Suppressor macrophage treated with lipopolysaccharide for 4 hours (primary cell): ENCODE measurements around the gene DBN1.
A peak's percentile ranks its signal among the peaks of the same experiment; 100 is the strongest.

ENCODE experiments used
- DNase-seq: peaks from one replicate; pipeline ENCODE4 v3.0.0-alpha.2; 2020

DBN1 gene

GRCh38 chr5:177473443-177474001 is at the start of gene DBN1:
Gene DBN1 (minus strand): TSS chr5:177473634. CDS start chr5:177473521, 113 bp downstream.
- DNase-seq, result no peak

- no peak for DNase-seq
These were observed 47.6 kb upstream of the DBN1 start for GRCh38 chr5:177520916-177521513.

GRCh38 chr5:177520271-177520670 is 46.8 kb upstream of the DBN1 start:
- no peak for DNase-seq

DNA sequence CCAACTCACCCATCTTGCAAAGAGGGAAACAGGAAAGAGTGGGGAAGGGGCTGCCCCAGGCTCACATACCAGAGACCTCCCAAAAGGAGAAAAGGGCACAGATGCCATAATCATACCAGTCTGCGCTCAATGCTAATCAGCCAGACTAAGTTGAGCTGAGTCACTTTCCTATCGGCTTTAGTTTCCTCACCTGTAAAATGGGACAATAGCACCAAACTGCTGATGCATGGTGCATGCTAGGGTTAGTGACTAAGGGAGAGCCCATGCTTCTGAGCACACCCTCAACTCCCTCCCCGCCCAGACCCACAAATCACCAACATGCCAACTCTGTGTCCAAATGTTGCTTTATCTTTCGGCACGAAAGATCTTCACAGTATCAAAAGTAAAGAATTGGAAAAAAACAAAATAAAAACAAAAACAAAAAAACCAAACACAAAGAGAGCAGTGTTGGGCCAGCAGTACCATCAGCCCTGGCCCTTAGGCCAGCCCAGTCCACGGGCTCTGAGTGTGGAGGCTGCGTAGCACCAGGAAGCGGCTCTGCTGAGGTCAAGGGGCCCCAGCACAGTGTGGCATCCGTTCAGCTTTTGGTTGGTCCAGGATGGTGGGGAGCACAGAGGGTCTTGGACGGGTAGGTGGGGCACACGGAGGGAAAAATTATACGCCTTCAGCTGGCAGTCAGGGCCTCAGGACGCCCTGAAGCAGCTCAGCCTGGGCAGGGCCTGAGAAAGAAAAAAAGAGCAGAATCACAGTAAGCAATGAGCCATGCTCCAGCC is 46.2 kb upstream of the DBN1 start:
- DNase-seq, result no peak

DNA sequence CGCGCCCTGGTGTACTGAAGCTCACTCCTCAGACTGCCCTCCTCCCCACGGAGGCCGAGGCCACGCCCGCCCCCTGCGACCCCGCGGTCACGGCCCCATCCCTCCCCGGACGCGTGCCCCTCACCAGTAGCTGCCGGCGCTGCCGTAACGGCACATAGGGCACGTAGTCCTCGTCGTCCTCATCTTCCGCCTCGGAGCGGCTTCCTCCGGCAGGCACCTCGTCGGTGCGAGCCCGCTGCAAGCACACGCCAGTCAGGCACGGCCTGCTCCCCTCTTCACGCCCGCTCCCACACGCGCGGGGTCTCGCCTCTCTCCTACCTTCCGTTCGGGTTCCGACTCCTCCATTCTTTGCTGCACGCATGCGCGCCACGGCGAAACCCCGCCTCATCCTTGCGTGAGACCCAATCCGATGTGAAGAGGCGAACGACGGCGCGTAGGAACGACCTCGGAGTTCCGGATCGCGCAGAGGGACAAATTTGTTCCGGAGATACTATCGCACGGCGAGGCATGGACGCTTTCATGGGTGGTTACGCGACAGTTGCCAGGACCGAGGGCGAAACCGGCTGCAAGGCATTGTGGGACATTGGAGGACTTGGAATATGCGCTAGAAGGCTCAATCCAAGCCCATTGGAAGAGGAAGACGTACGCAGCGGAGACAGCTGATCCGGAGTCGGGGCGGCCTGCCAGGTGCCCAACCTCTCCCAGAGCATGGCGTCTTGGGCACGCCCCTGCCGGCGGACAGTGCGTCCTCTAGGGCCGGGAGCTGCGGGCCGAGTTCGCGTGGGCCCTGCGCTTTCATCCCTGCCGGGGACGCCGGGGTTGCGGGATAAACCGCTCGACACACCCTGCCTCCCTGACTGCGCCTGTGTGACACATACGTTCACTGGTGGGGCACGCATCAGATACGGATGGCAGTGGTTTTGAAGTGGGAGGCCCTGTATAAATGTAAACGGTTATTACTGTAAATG is 43.5 kb upstream of the DBN1 start, which contains the start of gene DDX41:
TSS of gene DDX41 (minus strand) at position 361 of the 968 bp plus-strand sequence. CDS start at position 345, 16 bp downstream.
- DNase-seq, result peak; percentile 98

- no peak for DNase-seq
These were observed 42.1 kb upstream of the DBN1 start for GRCh38 chr5:177515580-177515979.

GRCh38 chr5:177514541-177514940 is 41.1 kb upstream of the DBN1 start:
- no peak for DNase-seq

- DNase-seq, result no peak
These were observed 40.1 kb upstream of the DBN1 start for GRCh38 chr5:177513500-177513899.

DNA sequence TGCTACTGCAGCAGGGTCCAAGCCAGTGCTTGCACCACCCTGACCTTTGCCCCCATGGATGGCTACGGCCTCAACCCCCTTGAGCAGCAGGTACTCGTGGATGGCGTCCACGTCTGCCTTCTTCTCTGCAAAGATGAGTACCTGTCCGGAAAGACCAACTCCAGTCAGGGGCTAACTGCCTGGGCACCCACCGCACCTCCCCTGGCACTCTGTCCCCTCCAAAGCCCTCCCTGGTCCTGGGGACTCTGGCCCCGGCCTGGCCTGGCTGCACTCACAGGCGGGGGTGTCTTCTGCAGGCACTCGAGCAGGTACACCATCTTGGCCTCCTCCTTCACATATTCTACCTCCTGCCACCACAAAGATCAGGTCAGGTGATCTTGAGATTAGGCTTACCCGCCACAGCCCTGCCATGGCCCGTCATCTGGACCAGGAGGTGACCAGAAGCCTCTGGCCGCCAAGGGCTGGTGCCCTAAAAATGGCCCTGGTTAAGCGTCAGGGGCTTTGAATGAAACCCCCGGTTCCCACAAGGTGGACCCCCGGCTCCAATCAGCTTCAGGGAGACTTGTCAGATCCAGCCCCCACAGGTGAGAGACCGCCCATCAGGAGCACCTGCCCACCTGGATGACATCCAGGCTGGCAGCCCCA is 39.4 kb upstream of the DBN1 start:
- no peak for DNase-seq

DNA sequence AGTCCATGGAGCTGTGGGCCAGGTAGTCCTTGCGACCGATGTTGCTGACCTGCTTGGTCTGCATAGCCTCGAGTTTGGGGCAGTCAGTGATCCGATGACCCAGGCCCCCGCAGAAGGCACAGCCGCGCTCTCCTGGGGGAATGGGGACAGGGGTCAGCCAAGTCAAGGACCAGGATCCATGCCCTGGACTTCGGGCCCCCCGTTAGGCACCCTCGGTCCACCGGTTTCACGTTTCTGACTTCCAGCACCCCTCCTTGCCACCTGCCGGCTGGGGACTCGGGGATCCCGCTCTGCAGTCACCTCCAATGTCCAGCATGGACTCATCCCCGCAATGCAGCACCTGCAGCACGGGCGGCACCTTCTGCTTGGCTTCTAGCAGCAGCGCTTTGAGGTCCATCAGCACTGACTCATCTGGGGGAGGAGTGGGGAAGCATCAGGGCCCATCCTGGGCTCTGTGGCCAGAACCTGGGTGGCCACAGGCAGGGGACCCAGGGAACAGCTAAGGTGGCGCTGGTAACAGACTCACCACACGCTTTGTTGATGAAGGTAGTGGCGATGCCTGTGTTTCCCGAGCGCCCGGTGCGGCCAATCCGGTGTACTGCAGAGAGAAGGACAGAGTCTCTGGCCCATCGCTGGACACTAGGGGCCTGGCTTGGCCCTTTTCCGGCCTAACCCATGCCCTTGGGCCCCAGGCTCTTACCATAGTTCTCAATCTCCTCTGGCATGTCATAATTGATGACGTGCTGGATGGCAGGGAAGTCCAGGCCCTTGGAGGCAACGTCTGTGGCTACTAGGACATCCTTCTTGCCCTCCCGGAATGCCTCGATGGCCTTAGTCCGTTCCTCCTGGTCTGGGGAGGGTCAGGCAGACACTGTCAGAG is 38.6 kb upstream of the DBN1 start:
- DNase-seq, result no peak

DNA sequence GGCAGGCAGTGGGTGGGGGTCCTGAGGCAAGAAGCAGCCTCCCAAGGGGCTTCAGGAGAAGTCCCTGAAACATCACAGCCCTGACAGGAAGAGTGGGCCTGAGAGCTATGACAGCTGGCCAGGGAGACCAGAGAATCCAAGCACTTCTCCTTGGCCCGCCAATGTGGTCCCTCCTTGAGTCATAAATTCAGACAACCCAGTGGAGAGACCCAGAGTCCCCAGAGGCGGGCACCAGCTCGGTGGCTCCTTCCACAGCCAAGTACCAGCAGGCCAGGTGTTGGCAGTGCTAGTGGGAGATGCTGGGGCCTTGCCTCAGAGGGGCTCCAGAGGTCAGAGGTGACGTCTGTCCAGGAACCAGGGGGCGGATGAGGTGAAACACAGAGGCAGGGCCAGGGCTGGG is 37.7 kb upstream of the DBN1 start:
- peak; percentile 23 for DNase-seq

DNA sequence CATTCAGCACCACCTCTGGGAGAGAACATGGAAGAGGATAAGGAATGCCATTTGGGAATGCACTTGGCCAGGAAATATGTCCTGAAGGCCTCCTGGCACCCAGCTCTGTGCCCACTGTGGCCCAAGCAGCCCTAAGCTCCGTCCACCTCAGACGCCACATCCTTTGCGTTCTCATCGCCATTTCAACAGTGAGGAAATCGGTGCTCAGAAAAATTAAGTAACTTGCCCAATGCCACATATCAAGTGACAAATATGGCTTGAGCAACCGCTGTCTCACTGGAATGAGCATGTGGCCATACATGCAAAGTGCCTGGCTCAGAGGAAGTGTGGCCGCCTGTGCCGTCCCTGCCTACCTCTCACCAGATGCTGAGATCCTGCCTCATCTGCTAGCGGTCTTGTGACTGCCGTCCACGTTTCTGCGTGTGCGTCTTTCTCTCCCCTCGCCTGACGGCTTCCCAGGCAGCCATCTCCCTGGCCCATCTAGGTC is 37.2 kb upstream of the DBN1 start:
- peak; percentile 94 for DNase-seq

DNA sequence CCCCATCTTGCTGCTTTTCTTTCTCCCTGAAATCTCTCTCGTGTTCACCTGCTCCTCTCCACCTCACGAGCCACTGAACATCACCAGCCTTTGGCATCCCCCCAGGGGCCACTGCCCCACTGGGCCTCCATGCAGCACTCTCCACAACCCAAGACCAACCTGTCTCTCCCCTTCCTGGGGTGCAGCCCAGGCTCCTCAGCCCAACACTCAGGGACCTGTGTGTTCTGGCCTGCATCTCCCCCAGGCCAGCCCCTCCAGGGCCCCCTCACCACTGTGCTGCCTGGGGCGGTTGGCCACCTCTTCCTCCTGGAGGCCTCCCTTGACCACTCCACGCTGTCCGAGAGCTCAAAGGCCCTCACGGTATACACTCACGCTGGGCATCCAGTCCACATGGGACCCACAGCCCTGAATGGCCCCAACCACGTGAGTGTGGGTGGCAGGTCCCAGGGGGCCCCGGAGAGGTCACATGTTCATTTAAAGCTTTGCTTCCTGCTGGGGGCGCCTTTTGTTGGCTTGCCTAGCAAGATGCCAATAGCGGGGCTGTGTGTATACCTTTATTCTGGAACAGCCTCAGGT is 36.6 kb upstream of the DBN1 start:
- DNase-seq, result peak; percentile 21

- DNase-seq, result peak; percentile 76
These were observed 36.0 kb upstream of the DBN1 start, which contains the start of gene DOK3 for GRCh38 chr5:177509381-177509951. Gene DOK3 (minus strand): TSS chr5:177509826. CDS start chr5:177509540, 286 bp downstream.

- peak; percentile 44 for DNase-seq
These were observed 35.4 kb upstream of the DBN1 start for GRCh38 chr5:177508837-177509236.

DNA sequence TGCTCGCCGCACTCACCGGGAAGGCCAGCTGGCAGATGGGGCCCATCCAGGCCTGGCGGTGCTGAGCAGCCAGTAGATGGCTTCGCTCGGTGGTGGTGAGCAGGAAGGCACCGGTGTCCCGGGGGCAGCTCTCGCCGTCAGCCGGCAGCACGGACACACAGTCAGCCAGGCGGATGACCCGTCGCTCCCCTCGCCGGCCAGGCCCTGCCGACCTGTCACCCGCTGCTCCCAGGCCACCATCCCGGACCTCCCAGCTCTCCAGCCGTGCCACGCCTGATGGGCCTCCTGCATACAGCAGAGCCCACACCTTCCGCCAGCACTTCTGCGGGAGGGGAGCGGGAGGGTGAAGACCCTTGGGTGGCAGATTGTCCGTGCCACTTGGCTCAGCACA is 34.8 kb upstream of the DBN1 start:
- peak; percentile 30 for DNase-seq

- DNase-seq, result peak; percentile 61
These were observed 34.3 kb upstream of the DBN1 start for GRCh38 chr5:177507596-177508220.

DNA sequence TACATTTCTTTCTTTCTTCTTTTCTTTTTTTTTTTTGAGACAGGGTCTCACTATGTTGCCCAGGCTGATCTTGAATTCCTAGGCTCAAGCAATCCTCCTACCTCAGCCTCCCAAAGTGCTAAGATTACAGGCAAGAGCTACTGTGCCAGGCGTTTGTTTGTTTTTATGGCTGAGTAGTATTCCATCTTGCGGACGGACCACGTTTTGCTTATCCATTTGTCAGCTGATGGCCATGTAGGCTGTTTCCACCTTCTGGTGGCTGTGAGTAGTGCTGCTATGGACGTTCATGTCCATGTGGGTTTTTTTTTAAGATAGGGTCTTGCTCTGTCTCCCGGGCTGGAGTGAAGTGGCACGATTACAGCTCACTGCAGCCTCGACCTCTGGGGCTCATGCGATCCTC is 33.7 kb upstream of the DBN1 start:
- peak; percentile 37 for DNase-seq

DNA sequence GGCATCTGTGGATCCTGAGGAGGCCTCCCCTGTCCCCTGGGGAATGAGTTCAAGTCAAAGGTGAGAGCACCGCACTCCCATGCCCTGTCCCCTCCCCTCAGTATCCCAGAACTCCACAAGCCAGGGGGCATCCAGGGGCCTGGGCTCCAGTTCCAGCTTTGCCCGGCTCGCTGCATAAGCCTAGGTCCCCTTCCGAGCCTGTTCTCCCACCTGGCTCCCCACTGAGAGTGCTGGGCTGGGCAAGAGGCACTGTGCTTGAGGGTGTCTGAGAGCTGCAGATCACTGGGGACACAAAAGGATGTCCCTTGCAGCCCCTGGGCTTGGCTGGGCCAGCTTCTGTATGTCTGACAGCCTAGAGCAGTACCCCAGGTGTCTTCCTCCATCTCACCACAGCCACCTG is 31.6 kb upstream of the DBN1 start:
- no peak for DNase-seq
